ENCODE measurements around the gene ZNF226. TPM values are rescaled to one million over a fixed set of nuclear protein-coding genes. Genes with fewer than 3 reads are reported as not detected.

Gene ZNF226
- total and polyA plus RNA-seq, 9 of the 15 experiments (the other 6 are each of a cell fraction or from before 2014, with no cell fraction given) = 6.2 to 19.4 (median 9.3) TPM

DNA sequence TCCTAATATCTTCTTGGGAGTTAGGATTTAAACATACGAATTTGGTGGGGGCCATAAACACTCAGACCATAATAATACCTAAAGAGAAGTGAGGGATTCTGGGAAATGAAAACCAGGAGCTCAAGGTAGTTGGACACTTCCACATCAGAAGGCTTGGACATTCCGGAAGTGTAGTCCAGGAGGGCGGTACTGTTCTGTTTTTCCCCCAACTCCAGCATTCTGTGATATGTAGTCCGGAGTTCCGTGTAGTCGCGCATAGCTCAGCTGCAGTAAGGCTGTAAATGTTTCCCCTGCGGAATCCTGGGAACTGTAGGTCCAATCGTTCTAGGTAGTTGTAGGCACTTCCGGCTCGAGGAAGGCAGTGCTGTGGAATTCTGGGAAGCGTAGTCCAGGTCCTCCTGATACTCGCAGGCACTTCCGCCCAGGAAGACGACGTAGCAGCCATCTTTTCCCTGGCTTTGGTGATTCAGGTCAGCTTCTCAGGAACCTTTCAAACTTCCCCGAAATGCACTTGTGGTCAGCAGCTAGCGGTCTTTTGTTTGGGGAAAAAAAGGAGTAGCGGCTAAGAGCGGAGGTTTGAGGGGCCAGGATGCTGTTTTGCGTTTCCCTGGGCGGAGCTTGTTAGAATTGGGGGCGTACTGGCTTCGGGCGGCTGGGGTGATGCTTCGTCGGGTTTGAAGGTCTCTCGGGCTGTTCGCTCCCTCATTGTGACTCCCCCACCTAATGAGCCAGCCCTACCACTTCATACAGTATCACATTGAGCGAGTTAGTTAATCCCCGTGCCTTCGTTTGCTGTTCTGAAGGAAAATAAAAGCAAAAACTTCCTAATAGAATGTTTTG lies at the start of gene ZNF226 (continued):
- no peak for TF ChIP-seq STAT5B (CRISPR knock-in tag; IDR thresholded peaks at IDR 0.05)
- TF ChIP-seq ZNF165 (CRISPR knock-in tag; IDR thresholded peaks at IDR 0.05; ENCODE audit: borderline replicate concordance) = no peak
- TF ChIP-seq, protein P1, sequence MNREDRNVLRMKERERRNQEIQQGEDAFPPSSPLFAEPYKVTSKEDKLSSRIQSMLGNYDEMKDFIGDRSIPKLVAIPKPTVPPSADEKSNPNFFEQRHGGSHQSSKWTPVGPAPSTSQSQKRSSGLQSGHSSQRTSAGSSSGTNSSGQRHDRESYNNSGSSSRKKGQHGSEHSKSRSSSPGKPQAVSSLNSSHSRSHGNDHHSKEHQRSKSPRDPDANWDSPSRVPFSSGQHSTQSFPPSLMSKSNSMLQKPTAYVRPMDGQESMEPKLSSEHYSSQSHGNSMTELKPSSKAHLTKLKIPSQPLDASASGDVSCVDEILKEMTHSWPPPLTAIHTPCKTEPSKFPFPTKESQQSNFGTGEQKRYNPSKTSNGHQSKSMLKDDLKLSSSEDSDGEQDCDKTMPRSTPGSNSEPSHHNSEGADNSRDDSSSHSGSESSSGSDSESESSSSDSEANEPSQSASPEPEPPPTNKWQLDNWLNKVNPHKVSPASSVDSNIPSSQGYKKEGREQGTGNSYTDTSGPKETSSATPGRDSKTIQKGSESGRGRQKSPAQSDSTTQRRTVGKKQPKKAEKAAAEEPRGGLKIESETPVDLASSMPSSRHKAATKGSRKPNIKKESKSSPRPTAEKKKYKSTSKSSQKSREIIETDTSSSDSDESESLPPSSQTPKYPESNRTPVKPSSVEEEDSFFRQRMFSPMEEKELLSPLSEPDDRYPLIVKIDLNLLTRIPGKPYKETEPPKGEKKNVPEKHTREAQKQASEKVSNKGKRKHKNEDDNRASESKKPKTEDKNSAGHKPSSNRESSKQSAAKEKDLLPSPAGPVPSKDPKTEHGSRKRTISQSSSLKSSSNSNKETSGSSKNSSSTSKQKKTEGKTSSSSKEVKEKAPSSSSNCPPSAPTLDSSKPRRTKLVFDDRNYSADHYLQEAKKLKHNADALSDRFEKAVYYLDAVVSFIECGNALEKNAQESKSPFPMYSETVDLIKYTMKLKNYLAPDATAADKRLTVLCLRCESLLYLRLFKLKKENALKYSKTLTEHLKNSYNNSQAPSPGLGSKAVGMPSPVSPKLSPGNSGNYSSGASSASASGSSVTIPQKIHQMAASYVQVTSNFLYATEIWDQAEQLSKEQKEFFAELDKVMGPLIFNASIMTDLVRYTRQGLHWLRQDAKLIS (CRISPR knock-in tag; IDR thresholded peaks at IDR 0.05) = no peak
- peak; percentile 1 for TF ChIP-seq SMAD3 (CRISPR knock-in tag; conservative IDR thresholded peaks at IDR 0.05)
- TF ChIP-seq HIVEP1 (CRISPR knock-in tag; IDR thresholded peaks at IDR 0.05) = no peak
- 0 out of 2 replicates have a peak, but pooled peaks have one; percentile 81 for TF ChIP-seq MBD2 (IDR thresholded peaks at IDR 0.05; ENCODE audit: borderline replicate concordance, low read depth)
- TF ChIP-seq, protein P2, sequence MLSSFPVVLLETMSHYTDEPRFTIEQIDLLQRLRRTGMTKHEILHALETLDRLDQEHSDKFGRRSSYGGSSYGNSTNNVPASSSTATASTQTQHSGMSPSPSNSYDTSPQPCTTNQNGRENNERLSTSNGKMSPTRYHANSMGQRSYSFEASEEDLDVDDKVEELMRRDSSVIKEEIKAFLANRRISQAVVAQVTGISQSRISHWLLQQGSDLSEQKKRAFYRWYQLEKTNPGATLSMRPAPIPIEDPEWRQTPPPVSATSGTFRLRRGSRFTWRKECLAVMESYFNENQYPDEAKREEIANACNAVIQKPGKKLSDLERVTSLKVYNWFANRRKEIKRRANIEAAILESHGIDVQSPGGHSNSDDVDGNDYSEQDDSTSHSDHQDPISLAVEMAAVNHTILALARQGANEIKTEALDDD (IDR thresholded peaks at IDR 0.05) = no peak
- peak; percentile 95 for TF ChIP-seq GABPB1 (CRISPR knock-in tag; IDR thresholded peaks at IDR 0.05)
- TF ChIP-seq BRD9 (IDR thresholded peaks at IDR 0.05; ENCODE audit: low read depth, partially characterized antibody) = no peak
- no peak for TF ChIP-seq ZNF212 (CRISPR knock-in tag; IDR thresholded peaks at IDR 0.05)
- TF ChIP-seq, protein P3, sequence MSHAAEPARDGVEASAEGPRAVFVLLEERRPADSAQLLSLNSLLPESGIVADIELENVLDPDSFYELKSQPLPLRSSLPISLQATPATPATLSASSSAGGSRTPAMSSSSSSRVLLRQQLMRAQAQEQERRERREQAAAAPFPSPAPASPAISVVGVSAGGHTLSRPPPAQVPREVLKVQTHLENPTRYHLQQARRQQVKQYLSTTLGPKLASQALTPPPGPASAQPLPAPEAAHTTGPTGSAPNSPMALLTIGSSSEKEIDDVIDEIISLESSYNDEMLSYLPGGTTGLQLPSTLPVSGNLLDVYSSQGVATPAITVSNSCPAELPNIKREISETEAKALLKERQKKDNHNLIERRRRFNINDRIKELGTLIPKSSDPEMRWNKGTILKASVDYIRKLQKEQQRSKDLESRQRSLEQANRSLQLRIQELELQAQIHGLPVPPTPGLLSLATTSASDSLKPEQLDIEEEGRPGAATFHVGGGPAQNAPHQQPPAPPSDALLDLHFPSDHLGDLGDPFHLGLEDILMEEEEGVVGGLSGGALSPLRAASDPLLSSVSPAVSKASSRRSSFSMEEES (CRISPR knock-in tag; IDR thresholded peaks at IDR 0.05) = no peak
- TF ChIP-seq PHF8 (IDR thresholded peaks at IDR 0.05; ENCODE audit: borderline replicate concordance, low read length) = peak; percentile 91
- TF ChIP-seq, protein P4, sequence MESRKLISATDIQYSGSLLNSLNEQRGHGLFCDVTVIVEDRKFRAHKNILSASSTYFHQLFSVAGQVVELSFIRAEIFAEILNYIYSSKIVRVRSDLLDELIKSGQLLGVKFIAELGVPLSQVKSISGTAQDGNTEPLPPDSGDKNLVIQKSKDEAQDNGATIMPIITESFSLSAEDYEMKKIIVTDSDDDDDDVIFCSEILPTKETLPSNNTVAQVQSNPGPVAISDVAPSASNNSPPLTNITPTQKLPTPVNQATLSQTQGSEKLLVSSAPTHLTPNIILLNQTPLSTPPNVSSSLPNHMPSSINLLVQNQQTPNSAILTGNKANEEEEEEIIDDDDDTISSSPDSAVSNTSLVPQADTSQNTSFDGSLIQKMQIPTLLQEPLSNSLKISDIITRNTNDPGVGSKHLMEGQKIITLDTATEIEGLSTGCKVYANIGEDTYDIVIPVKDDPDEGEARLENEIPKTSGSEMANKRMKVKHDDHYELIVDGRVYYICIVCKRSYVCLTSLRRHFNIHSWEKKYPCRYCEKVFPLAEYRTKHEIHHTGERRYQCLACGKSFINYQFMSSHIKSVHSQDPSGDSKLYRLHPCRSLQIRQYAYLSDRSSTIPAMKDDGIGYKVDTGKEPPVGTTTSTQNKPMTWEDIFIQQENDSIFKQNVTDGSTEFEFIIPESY (CRISPR knock-in tag; IDR thresholded peaks at IDR 0.05) = no peak
- no peak for TF ChIP-seq ZNF146 (CRISPR knock-in tag; IDR thresholded peaks at IDR 0.05; ENCODE audit: unreplicated experiment)
- no peak for TF ChIP-seq ZNF184 (CRISPR knock-in tag; IDR thresholded peaks at IDR 0.05)
- TF ChIP-seq, protein P5, sequence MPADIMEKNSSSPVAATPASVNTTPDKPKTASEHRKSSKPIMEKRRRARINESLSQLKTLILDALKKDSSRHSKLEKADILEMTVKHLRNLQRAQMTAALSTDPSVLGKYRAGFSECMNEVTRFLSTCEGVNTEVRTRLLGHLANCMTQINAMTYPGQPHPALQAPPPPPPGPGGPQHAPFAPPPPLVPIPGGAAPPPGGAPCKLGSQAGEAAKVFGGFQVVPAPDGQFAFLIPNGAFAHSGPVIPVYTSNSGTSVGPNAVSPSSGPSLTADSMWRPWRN (IDR thresholded peaks at IDR 0.05; ENCODE audit: low read depth) = no peak
- no peak for TF ChIP-seq ZNF316 (IDR thresholded peaks at IDR 0.05)
- peak; percentile 41 for TF ChIP-seq TAF1 (IDR thresholded peaks at IDR 0.05; ENCODE audit: control insufficient read depth, extremely low read depth, insufficient read depth, low read length, severe bottlenecking)
